MM.1S (cell line): ENCODE results near the gene CLOCK.

Experiments
- DNase-seq: peaks from one replicate; pipeline ENCODE4 v3.0.0-alpha.2; 2015
- H2AFZ ChIP-seq: fragments of 300-600 bp; sonication (generic); 2 replicates; pipeline ENCODE4 v1.6.0; 2016; ENCODE audit warnings: antibody characterized with exemption, low read length
- H3F3A ChIP-seq: fragments of 300-600 bp; sonication (generic); 2 replicates; pipeline ENCODE4 v1.6.1; 2016; ENCODE audit warnings: mild to moderate bottlenecking, antibody characterized with exemption, low read length, moderate library complexity, mixed read lengths; ENCODE audit not compliant: insufficient read depth
- H3K27ac ChIP-seq: fragments of 300-600 bp; sonication (generic); 2 replicates; pipeline ENCODE4 v1.5.1; 2016; ENCODE audit warnings: mild to moderate bottlenecking, low read length
- H3K27me3 ChIP-seq: fragments of 300-600 bp; sonication (generic); replicated peaks from 2 replicates; pipeline ENCODE4 v1.6.0; 2016; ENCODE audit warnings: low read length; ENCODE audit not compliant: insufficient read depth
- H3K36me3 ChIP-seq: fragments of 300-600 bp; sonication (generic); replicated peaks from 2 replicates; pipeline ENCODE4 v1.6.1; 2016; ENCODE audit warnings: mild to moderate bottlenecking, low read length, mixed read lengths; ENCODE audit not compliant: insufficient read depth
- H3K4me1 ChIP-seq: fragments of 300-600 bp; sonication (generic); 2 replicates; pipeline ENCODE4 v1.6.1; 2016; ENCODE audit warnings: low read length, mixed read lengths
- H3K4me2 ChIP-seq: fragments of 300-600 bp; sonication (generic); 2 replicates; pipeline ENCODE4 v1.6.0; 2016; ENCODE audit warnings: low read depth, low read length
- H3K4me3 ChIP-seq: fragments of 300-600 bp; sonication (generic); 2 replicates; pipeline ENCODE4 v1.5.1; 2016; ENCODE audit warnings: low read length, mixed read lengths
- H3K79me2 ChIP-seq: fragments of 300-600 bp; sonication (generic); 2 replicates; pipeline ENCODE4 v1.6.1; 2016; ENCODE audit warnings: mixed run types, low read length, mixed read lengths
- H3K9ac ChIP-seq: fragments of 300-600 bp; sonication (generic); 2 replicates; pipeline ENCODE4 v1.6.1; 2016; ENCODE audit warnings: low read length, mixed read lengths
- H3K9me2 ChIP-seq: fragments of 300-600 bp; sonication (generic); replicated peaks from 2 replicates; pipeline ENCODE4 v1.6.1; 2016; ENCODE audit warnings: mild to moderate bottlenecking, low read length, mixed read lengths; ENCODE audit not compliant: insufficient read depth
- H3K9me3 ChIP-seq: fragments of 300-600 bp; sonication (generic); replicated peaks from 2 replicates; pipeline ENCODE4 v1.6.1; 2016; ENCODE audit warnings: mild to moderate bottlenecking, low read length, mixed read lengths; ENCODE audit not compliant: insufficient read depth
- H4K20me1 ChIP-seq: fragments of 300-600 bp; sonication (generic); 2 replicates; pipeline ENCODE4 v1.6.1; 2016; ENCODE audit warnings: mild to moderate bottlenecking, low read length, moderate library complexity, mixed read lengths; ENCODE audit not compliant: insufficient read depth
- CTCF ChIP-seq: fragments of 300-600 bp; sonication (generic); IDR thresholded peaks from 2 replicates; pipeline ENCODE4 v1.5.1; 2016; ENCODE audit warnings: antibody characterized with exemption, low read length, mixed read lengths
- EZH2 ChIP-seq: fragments of 300-600 bp; sonication (generic); optimal IDR thresholded peaks from 2 replicates; pipeline ENCODE3; 2017; ENCODE audit warnings: low read depth, mild to moderate bottlenecking, antibody characterized with exemption, low read length, mixed read lengths
- EZH2phosphoT487 ChIP-seq: fragments of 300-600 bp; sonication (generic); IDR thresholded peaks from 2 replicates; pipeline ENCODE4 v1.6.1; 2018; ENCODE audit warnings: antibody characterized with exemption, low read length

The CLOCK gene

GRCh38 chr4:55458611-55459010, 88.1 kb downstream of the CLOCK start:
- Histone ChIP-seq H3K36me3 (no peaks in the 10 kb centered on the region), H3K27ac (no peak overlapping the region), H3K4me2 (no peak overlapping the region), H4K20me1 (no peaks in the 10 kb centered on the region), H2AFZ (no peak overlapping the region), H3K79me2 (no peaks in the 10 kb centered on the region), H3K27me3 (no peaks in the 10 kb centered on the region), H3K4me3 (no peak overlapping the region), H3K9me2 (no peaks in the 10 kb centered on the region), H3K4me1 (no peaks in the 10 kb centered on the region), H3K9ac (no peak overlapping the region), H3K9me3 (no peaks in the 10 kb centered on the region), H3F3A (no peaks in the 10 kb centered on the region)
- TF ChIP-seq EZH2phosphoT487 = no peak
- TF ChIP-seq CTCF = no peak
- no peak for TF ChIP-seq EZH2
- no peak for DNase-seq

- TF ChIP-seq EZH2phosphoT487 = no peak
- TF ChIP-seq CTCF = no peak
- TF ChIP-seq EZH2 = no peak
- H3K4me2 ChIP-seq = no peak overlapping the region
Measured at GRCh38 chr4:55458164-55458563, 88.5 kb downstream of the CLOCK start.

GRCh38 chr4:55450566-55450965, 96.1 kb downstream of the CLOCK start:
- no peak overlapping the region for H3K9ac ChIP-seq
- no peaks in the 10 kb centered on the region for H3F3A ChIP-seq
- H3K9me2 ChIP-seq = no peaks in the 10 kb centered on the region
- no peak overlapping the region for H3K4me2 ChIP-seq
- 0 out of 2 replicates have a peak, but pooled peaks cover 6% of the 10 kb centered on the region for H3K36me3 ChIP-seq
- no peak overlapping the region for H2AFZ ChIP-seq
- H3K9me3 ChIP-seq = no peaks in the 10 kb centered on the region
- H3K27me3 ChIP-seq = no peaks in the 10 kb centered on the region
- TF ChIP-seq EZH2phosphoT487 = no peak
- no peak for TF ChIP-seq EZH2
- TF ChIP-seq CTCF = no peak
- no peak for DNase-seq
- no peak overlapping the region for H3K27ac ChIP-seq
- no peaks in the 10 kb centered on the region for H3K4me1 ChIP-seq
- no peaks in the 10 kb centered on the region for H4K20me1 ChIP-seq
- no peak overlapping the region for H3K4me3 ChIP-seq
- no peaks in the 10 kb centered on the region for H3K79me2 ChIP-seq

More at GRCh38 chr4:55458164-55458563, 88.5 kb downstream of the CLOCK start:
- H3K27ac ChIP-seq = no peak overlapping the region
- no peak overlapping the region for H2AFZ ChIP-seq
- DNase-seq = no peak
- H3K79me2 ChIP-seq = no peaks in the 10 kb centered on the region
- H3F3A ChIP-seq = no peaks in the 10 kb centered on the region
- H3K4me1 ChIP-seq = no peaks in the 10 kb centered on the region
- H3K9me3 ChIP-seq = no peaks in the 10 kb centered on the region
- no peaks in the 10 kb centered on the region for H3K9me2 ChIP-seq
- no peak overlapping the region for H3K4me3 ChIP-seq
- no peaks in the 10 kb centered on the region for H3K27me3 ChIP-seq
- H4K20me1 ChIP-seq = no peaks in the 10 kb centered on the region
- no peaks in the 10 kb centered on the region for H3K36me3 ChIP-seq
- H3K9ac ChIP-seq = no peak overlapping the region

- Histone ChIP-seq H3F3A (no peaks in the 10 kb centered on the region), H3K4me1 (no peaks in the 10 kb centered on the region), H3K27ac (no peak overlapping the region), H3K79me2 (no peaks in the 10 kb centered on the region), H3K9me3 (no peaks in the 10 kb centered on the region), H3K4me3 (no peak overlapping the region), H3K4me2 (no peak overlapping the region), H3K9me2 (no peaks in the 10 kb centered on the region), H3K9ac (no peak overlapping the region), H3K27me3 (no peaks in the 10 kb centered on the region), H3K36me3 (0 out of 2 replicates have a peak, but pooled peaks cover 6% of the 10 kb centered on the region), H4K20me1 (no peaks in the 10 kb centered on the region), H2AFZ (no peak overlapping the region)
- no peak for DNase-seq
- TF ChIP-seq EZH2phosphoT487 (no peak), EZH2 (no peak), CTCF (no peak)
Measured at GRCh38 chr4:55447831-55448230, 98.9 kb downstream of the CLOCK start.
